ENCODE results near the gene PLXNA4.

Gene PLXNA4

DNA sequence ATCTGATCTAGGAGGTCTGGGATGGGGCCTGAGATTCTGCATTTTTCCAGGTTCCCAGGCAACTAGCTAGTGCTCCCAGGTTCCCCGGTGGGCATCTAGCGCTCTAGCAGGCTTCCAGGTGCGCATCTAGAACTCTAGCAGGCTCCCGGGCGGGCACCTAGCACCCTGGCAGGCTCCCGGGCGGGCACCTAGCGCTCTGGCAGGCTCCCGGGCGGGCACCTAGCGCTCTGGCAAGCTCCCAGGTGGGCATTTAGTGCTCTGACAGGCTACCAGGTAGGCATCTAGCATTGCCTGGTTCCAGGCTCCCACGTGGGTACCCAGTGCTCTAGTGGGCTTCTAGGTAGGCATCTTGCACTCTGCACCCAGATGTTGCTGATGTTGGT lies 414.7 kb downstream of the PLXNA4 start:
- no peak for DNase-seq

- DNase-seq = no peak
Observed at GRCh38 chr7:132160611-132161532, 415.4 kb downstream of the PLXNA4 start.

- DNase-seq = no peak
Observed at GRCh38 chr7:132158841-132159240, 417.4 kb downstream of the PLXNA4 start.

DNA sequence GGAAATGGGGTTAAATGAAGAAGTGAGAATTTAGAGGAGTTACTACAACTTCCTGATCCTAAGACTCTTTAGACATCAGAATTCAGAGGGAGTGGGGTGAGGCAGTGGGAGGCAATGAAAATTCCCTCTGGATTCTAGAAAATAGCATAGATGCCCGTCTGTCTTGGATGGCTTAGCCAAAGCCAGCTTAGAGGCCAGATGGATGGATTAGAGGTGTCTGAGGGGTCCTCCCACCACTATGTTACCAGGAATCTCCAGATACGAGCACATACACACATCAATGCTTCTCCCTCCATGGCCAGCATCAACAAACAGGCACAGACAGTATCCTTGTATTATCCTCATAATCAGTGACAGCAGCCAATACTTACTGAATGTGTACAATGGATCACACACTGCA lies 418.1 kb downstream of the PLXNA4 start:
- DNase-seq = no peak

GRCh38 chr7:132155715-132156114 lies 420.6 kb downstream of the PLXNA4 start:
- DNase-seq = no peak

DNA sequence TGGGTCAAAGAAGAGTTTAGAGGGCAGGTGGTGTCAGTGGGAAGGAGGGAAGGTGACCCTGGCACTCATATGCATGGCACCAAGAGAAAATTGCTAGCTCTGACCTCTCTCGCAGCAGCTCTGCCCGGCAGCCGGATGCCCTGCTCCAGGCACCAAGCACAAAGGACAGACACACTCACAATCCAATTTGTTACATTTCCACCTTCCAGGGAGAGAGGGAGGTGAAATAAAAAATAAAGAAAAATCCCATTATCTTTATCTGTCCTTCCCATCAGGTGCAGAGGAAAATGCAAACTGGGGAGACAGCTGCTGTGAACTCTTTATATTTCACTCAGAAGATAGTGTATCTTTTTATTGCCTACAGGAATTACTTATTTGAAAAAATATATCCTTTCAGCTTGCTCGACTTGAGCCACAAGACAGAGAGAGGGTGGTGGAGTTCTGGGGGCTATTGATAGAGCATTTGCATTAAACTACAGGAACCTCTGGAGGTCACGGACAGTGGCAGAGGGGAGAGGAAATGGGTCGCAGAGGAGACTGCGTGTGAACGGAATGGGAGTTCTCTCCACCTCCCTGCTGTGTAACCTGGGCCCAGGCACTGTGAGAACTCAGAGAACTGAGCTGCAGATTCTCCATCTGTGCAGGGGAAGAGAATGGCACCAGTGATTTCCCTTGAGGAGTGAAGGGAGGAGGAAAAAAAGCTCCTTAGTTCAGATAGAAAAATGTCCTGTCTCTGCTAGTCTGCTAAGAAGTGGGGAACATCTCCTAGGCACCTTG lies 421.4 kb downstream of the PLXNA4 start:
- no peak for DNase-seq

DNA sequence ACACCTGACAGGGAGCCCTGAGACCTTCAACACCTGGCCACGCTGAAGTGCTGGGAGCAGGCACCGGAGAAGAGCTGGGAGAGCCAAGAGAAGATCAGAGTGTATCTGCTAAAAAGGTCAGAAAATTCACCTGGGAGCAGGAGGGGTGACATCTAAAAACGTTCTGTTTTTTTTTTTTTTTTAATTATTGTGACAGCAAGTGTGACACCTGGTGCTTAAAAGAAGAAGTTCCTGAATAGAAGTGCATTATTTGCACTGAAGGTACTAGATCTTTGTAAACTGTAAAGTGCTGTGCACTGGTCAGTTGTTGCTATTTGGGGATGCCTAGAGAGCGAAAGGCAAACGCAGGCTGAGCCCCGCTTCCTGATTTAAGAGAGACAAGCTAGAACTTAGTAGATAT lies 422.0 kb downstream of the PLXNA4 start:
- DNase-seq = peak; percentile 15

DNA sequence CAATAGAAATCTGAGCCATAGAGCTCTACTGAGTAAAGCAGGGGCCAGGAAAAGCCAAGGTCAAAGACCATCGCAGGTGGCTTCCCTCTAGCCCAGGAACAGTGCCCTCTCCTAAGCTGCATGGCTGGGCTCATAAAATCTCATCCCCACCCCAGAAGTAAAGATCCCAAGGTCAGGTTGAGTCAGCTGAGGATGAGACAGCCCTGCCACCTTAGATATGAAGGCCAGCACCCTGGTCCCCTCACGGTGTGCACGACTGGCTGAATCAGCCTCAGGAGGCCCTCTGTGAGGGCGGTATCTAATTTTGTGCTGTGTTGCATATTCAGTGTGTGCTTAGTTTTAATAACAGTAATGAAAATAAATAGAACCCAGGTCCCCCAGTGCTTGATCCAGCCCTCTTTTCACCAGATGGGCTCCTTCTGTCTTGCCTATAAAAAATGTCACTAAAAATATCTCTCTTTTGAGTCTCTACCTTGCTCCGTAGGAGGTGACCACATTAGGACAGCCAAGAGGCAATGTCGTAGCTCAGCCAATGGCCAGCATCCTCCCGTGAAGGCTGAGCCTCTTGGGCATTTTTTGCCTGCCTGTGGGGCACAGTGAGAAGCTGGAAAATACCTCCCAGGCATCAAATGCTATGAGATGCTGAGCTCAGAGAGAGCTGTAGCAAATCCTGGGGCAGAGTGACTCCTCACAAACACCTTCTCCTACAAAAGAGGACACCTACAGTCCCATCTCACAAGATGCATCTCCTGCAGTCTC lies 424.0 kb downstream of the PLXNA4 start:
- DNase-seq = no peak

- no peak for DNase-seq
Observed at GRCh38 chr7:132150711-132151110, 425.6 kb downstream of the PLXNA4 start.

DNA sequence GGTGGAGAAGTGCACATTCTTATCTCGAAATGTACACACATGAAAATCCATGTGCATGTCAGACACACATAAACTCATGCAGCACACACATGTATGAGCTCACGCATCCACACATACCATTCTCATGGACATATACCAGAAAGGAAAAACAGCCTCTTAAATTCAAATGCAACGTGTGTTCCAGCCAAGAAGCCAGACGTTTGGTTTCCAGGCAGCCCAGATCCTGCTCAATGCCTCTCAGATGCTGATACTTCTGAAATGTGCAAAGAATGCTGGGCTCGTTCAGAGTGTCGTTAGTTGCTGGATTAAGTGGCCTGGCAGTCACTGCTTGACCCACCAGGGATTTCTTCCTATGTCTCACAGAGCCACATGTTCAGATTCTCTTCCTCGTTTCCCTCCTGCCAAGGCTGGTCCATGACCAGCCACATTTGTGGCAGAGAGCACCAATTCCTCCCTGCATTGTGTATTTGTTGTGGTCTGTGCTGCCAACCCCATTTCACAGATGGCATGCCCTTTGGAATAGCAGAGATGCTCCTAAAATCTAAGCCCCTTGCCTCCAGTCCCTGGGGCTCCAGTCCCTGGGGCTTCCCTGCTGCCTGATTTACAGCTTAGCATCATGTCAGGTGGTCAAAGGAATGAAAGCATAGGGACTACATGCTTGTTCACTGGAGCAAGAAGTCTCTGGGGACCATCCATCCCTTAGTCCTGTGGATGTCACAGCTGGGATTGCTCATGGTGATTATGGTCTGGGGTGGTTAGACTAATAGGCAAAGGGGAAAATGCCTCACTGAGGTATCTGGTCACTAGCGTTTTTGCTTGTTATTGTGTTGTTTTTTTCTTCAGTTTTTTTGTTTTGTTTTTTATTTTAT lies 426.6 kb downstream of the PLXNA4 start:
- DNase-seq = peak; percentile 17

- DNase-seq = no peak
Observed at GRCh38 chr7:132148876-132149275, 427.4 kb downstream of the PLXNA4 start.

DNA sequence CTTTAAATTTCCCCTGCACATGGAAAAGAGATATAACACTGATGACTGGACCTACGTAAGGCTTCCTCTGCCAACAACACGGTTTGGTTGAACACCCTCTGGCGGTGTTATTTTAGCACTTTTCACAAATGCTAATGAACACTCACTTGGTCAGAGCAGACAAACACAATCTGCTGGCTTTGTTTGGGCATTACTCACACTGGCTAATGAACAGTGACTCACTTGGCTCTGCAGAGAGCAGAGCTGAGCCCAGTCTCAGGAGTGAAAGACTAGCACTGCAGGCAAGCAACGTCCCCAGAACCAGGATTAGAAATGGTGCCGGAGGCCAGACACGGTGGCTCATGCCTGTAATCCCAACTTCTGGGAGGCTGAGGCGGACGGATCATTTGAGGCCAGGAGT lies 430.8 kb downstream of the PLXNA4 start:
- peak; percentile 76 for DNase-seq

- no peak for DNase-seq
Observed at GRCh38 chr7:132145063-132145462, 431.2 kb downstream of the PLXNA4 start.

- no peak for DNase-seq
Observed at GRCh38 chr7:132142006-132142405, 434.3 kb downstream of the PLXNA4 start.

DNA sequence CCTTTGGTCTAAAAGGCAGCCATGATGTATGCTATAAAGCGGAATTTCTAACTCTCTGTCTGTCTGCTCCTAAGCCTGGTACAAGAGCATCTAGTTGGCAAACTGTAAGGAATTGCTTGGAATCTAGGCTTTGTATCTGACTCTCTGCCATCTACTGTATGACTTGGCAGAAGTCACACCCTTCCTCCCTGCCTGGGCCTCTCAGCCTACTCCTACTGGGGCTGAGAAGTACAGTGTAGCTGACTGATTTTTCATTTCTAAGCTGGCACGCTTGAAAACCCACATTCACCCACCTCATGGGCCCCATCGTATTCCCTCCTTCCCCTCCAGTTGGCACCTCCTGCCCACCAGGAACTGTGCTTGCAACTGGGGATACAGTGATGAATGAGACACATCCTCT lies 435.2 kb downstream of the PLXNA4 start:
- no peak for DNase-seq

GRCh38 chr7:132140341-132140740 lies 435.9 kb downstream of the PLXNA4 start:
- DNase-seq = no peak

- DNase-seq = no peak
Observed at GRCh38 chr7:132138817-132139216, 437.5 kb downstream of the PLXNA4 start.

DNA sequence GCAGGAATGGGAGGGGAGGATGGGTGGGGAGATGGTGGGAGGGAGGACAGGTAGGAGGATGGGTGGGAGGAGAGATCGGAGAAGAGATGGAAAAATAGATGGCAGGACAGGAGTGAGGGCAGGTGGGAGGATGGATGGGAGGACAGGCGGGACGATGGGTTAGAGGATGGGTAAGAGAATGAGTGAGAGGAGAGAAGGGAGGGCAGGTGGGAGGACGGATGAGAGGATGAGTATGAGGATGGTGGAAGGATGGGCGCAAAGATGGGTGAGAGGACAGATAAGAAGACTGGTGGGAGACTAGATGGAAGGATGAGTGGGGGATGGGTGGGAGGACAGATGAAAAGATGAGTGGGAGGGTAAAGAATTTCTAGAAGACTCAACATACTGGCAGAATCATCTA lies 438.6 kb downstream of the PLXNA4 start:
- no peak for DNase-seq

DNA sequence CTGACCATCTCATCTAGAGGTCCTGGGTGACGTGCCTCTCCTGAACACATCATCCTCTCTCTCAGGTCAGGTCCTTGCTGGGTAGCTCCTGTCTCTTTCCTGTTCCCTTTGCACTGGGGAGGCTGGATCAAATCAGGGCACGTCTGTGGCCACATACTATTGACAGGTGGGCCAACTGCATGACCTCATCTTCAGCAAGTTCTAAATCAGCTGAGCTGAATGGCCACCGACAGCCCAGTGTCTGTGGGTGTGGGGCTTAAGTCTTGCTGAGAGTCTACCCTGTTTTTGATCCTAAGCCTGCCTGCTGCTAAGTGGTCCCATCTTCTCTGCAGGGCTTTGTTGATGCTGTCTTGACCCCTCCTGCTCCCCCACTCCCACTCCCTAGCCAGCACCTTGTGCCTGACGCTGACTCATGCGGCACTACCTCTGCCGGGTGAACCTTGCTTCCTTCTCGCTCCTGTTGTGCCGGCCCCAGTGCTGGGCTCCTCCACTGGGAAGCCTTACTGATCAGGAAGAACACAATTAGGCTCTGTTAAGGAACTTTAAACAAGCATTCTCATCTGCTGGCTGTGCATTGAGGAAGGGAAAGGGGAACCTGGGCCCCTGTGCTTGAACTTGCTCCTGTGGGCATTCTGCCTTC lies 440.4 kb downstream of the PLXNA4 start:
- DNase-seq = no peak

GRCh38 chr7:132134814-132135445 lies 441.3 kb downstream of the PLXNA4 start:
- DNase-seq = no peak

- DNase-seq = no peak
Observed at GRCh38 chr7:132133501-132133900, 442.8 kb downstream of the PLXNA4 start.
